ENCODE results near the gene SRM. TPM values are rescaled to one million over a fixed set of nuclear protein-coding genes. Genes with fewer than 3 reads are reported as not detected.
A peak's percentile ranks its signal among the peaks of the same experiment; 100 is the strongest.

Gene SRM
- 100 to 1,000 TPM; 106 to 107 TPM for total RNA-seq
- 104 TPM for polyA plus RNA-seq (2013, experiment 1 of 2)
- polyA plus RNA-seq (2013, experiment 2 of 2), result 91.1 TPM
- long read RNA-seq, experiment 1, transcript SRM-201 (8 exons, 1,266 nt), result major isoform, 63 of 81 reads
- long read RNA-seq, experiment 1, partial matches to known transcripts, result 10 of 81 reads
- long read RNA-seq, experiment 1, other reads (novel, unspliced or antisense), result 5 of 81 reads
- long read RNA-seq, experiment 2, transcript SRM-201 (8 exons, 1,266 nt), result major isoform, 195 of 207 reads
- long read RNA-seq, experiment 2, partial matches to known transcripts, result 1 of 207 reads
- long read RNA-seq, experiment 2, other reads (novel, unspliced or antisense), result 11 of 207 reads
- long read RNA-seq, experiment 3, transcript SRM-201 (8 exons, 1,266 nt), result major isoform, 11 of 17 reads
- long read RNA-seq, experiment 3, partial matches to known transcripts, result 6 of 17 reads
- long read RNA-seq, experiment 3, other reads (novel, unspliced or antisense), result 0 of 17 reads
- long read RNA-seq, experiment 4, partial matches to known transcripts, result 3 of 3 reads
- long read RNA-seq, experiment 4, other reads (novel, unspliced or antisense), result 0 of 3 reads

DNA sequence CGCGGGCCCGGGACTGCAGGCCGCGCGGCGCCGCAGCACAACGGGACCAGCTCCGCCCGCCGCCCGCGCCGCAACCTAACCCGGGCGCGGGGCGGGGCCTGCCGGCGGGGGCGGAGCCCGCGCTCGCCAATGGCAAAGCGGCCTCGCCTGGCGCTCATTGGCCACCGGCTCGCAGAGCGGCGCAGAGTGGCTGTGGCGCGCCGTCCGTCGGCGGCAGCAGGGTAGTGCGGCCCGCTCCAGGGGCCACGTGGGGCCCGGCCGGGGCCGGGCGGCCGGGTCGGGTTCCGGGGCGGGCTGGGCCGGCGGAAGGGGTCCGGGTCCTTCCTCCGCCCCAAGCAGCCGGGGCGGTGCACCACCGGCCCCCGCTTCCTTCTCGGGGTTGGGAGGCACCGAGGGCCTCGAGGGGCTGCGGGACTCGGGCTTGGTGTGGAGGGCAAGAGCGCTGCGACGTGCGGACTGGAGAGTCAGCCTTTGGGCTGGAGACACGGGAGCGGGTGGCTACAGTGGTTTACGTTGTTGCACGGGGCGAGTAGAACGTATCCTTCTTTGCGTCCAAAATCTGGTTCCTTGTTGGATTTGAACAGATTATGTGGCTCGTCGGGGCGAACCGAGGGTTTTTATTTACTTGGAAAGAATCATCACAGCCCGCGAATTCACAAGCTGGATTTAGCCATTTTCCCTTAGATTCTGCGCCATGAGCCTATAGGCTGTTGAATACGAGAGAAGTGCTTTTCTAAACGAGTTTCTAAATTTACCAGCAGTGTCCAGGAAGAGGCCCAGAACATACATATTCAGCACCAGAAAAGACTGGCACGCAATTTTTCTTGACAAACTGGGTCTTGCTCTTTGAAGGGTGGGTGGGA lies at the start of gene SRM:
Gene SRM (minus strand): TSS at position 51 of the 863 bp plus-strand sequence. CDS start 75 bp downstream, outside the sequence.
- Histone ChIP-seq H3K9ac (ENCODE audit: extremely low read depth, low read length, poor library complexity, severe bottlenecking) (peak within 1 kb of the TSS; percentile 80), H3K27ac (ENCODE audit: low read depth, low read length) (no peak within 1 kb of the TSS), H3K9me3 (ENCODE audit: control insufficient read depth, low read length) (no peaks in the 10 kb centered on the region), H3K36me3 (ENCODE audit: control insufficient read depth, insufficient read depth, low read length) (peaks cover 50% of the 10 kb centered on the region), H3K27me3 (ENCODE audit: control insufficient read depth, insufficient read depth, low read length, poor library complexity, severe bottlenecking) (no peaks in the 10 kb centered on the region), H3K4me3 (ENCODE audit: low read length) (peak within 1 kb of the TSS; percentile 97), H3K4me1 (ENCODE audit: control insufficient read depth, insufficient read depth, low read length) (peaks cover 3% of the 10 kb centered on the region)
- H3K4me3 Mint-ChIP-seq, result peak within 1 kb of the TSS; percentile 87
- TF ChIP-seq, protein P1, sequence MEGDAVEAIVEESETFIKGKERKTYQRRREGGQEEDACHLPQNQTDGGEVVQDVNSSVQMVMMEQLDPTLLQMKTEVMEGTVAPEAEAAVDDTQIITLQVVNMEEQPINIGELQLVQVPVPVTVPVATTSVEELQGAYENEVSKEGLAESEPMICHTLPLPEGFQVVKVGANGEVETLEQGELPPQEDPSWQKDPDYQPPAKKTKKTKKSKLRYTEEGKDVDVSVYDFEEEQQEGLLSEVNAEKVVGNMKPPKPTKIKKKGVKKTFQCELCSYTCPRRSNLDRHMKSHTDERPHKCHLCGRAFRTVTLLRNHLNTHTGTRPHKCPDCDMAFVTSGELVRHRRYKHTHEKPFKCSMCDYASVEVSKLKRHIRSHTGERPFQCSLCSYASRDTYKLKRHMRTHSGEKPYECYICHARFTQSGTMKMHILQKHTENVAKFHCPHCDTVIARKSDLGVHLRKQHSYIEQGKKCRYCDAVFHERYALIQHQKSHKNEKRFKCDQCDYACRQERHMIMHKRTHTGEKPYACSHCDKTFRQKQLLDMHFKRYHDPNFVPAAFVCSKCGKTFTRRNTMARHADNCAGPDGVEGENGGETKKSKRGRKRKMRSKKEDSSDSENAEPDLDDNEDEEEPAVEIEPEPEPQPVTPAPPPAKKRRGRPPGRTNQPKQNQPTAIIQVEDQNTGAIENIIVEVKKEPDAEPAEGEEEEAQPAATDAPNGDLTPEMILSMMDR (conservative IDR thresholded peaks at IDR 0.05), result peak; percentile 68
- 0 to 1% methylated on average over 54 to 82 of the region's 83 CpGs for WGBS, 2 experiments (ENCODE audit: insufficient coverage in 1 of 2, insufficient read length in 1 of 2)
- H3K27ac Mint-ChIP-seq, result peak within 1 kb of the TSS; percentile 91
- H3K36me3 Mint-ChIP-seq (ENCODE audit: low read depth), result peaks cover 38% of the 10 kb centered on the region
- H3K4me1 Mint-ChIP-seq, result peaks cover 5% of the 10 kb centered on the region
- DNase-seq, result peak; percentile 96
- no peaks in the 10 kb centered on the region for H3K27me3 Mint-ChIP-seq (ENCODE audit: insufficient read depth)
- no peaks in the 10 kb centered on the region for H3K9me3 Mint-ChIP-seq

DNA sequence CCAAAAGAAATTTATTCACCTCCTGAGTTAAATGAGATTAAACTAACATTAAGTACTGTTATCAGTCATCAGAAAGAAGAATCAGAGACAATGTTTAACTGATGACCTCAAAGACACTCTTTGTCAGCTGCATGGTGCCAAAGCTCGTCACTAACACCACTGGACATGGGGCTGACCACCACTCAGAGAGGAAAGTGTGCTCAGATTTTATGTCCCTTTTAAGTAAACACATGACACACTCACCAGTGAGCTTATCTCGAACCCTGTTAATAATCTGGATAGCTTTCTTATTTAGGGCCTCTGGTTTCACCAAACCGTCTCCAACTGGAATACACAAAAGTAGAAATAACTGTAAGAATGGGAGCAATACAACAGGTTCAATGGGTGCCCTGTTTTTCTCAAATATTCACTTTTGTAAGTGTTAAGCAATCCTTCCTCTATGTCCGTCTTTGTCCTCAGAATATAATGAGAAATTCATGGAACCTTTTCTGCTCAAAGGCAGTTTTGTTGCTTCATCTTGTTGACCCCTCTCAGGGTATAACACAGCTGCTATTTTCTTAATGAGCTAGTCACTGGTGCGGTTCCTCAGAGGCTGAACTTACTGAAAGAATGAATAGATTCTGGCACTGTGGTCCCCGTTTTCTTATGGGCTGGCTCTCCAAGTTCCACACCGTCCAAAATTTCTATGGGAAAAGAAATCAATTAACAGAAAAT lies 49.4 kb upstream of the SRM start:
- no peak overlapping the region for H3K4me3 Mint-ChIP-seq
- TF ChIP-seq, protein P1 (conservative IDR thresholded peaks at IDR 0.05), result no peak
- no peak for DNase-seq
- Histone ChIP-seq H3K4me3 (ENCODE audit: low read length) (no peak overlapping the region), H3K9me3 (ENCODE audit: control insufficient read depth, low read length) (no peaks in the 10 kb centered on the region), H3K4me1 (ENCODE audit: control insufficient read depth, insufficient read depth, low read length) (peaks cover 5% of the 10 kb centered on the region), H3K27me3 (ENCODE audit: control insufficient read depth, insufficient read depth, low read length, poor library complexity, severe bottlenecking) (no peaks in the 10 kb centered on the region), H3K36me3 (ENCODE audit: control insufficient read depth, insufficient read depth, low read length) (peaks cover 75% of the 10 kb centered on the region), H3K9ac (ENCODE audit: extremely low read depth, low read length, poor library complexity, severe bottlenecking) (no peak overlapping the region), H3K27ac (ENCODE audit: low read depth, low read length) (no peak overlapping the region)
- H3K4me1 Mint-ChIP-seq, result peaks cover 13% of the 10 kb centered on the region
- no peaks in the 10 kb centered on the region for H3K9me3 Mint-ChIP-seq
- H3K36me3 Mint-ChIP-seq (ENCODE audit: low read depth), result peaks cover 72% of the 10 kb centered on the region
- H3K27ac Mint-ChIP-seq, result no peak overlapping the region
- no peaks in the 10 kb centered on the region for H3K27me3 Mint-ChIP-seq (ENCODE audit: insufficient read depth)
- 93 to 98% methylated on average over 5 to 7 of the region's 7 CpGs for WGBS, 2 experiments (ENCODE audit: insufficient coverage in 1 of 2, insufficient read length in 1 of 2)

DNA sequence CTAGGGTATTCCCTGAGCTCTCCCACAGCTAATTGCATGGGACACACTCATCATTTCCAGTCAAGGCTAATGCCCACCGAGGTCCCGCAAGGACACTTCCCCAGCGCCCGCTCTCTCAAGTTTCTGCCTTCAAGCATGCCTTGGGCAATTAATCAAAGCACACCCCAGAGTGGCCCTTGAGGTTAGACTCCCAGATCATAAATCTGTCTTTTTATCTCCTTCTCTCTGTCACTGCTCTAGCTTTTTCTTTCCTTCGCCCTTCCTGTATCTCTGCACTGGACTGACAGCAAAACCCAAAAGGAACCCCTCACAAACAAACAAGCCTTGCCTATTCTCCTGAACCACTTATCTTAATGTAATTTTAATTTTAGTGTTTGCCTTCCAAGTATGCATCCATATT lies 47.8 kb upstream of the SRM start:
- no peak overlapping the region for H3K4me3 Mint-ChIP-seq
- H3K36me3 Mint-ChIP-seq (ENCODE audit: low read depth), result peaks cover 58% of the 10 kb centered on the region
- Histone ChIP-seq H3K4me3 (ENCODE audit: low read length) (no peak overlapping the region), H3K27ac (ENCODE audit: low read depth, low read length) (no peak overlapping the region), H3K9ac (ENCODE audit: extremely low read depth, low read length, poor library complexity, severe bottlenecking) (no peak overlapping the region), H3K27me3 (ENCODE audit: control insufficient read depth, insufficient read depth, low read length, poor library complexity, severe bottlenecking) (no peaks in the 10 kb centered on the region), H3K4me1 (ENCODE audit: control insufficient read depth, insufficient read depth, low read length) (peaks cover 5% of the 10 kb centered on the region), H3K36me3 (ENCODE audit: control insufficient read depth, insufficient read depth, low read length) (peaks cover 59% of the 10 kb centered on the region), H3K9me3 (ENCODE audit: control insufficient read depth, low read length) (no peaks in the 10 kb centered on the region)
- H3K4me1 Mint-ChIP-seq, result peaks cover 7% of the 10 kb centered on the region
- no peaks in the 10 kb centered on the region for H3K27me3 Mint-ChIP-seq (ENCODE audit: insufficient read depth)
- H3K9me3 Mint-ChIP-seq, result no peaks in the 10 kb centered on the region
- WGBS, 2 experiments (ENCODE audit: insufficient coverage in 1 of 2, insufficient read length in 1 of 2), result 91 to 100% methylated on average over 4 to 5 of the region's 5 CpGs
- DNase-seq, result no peak
- H3K27ac Mint-ChIP-seq, result no peak overlapping the region
- TF ChIP-seq, protein P1 (conservative IDR thresholded peaks at IDR 0.05), result no peak

All from endodermal cell (in vitro differentiated cells).